Stimulated activated memory B cell treated with anti-CD40 and anti-IgM and Interleukin-4, amounts not matched to agents 10 μg/mL and 1 μg/mL and 100 μg/mL, for 72 hours (primary cell): Measurements from ENCODE around the gene JMJD4.

Experiments
- ATAC-seq: fragments of 150-1000 bp; cut with Tn5 transposase; 2 replicates; pipeline ENCODE4 v1.10.0; 2021
- H3K27ac Mint-ChIP-seq: one replicate; pipeline ENCODE4 v1.8.0; 2022; ENCODE audit warnings: mild to moderate bottlenecking, mixed read lengths
- H3K27me3 Mint-ChIP-seq: one replicate; pipeline ENCODE4 v1.8.0; 2022; ENCODE audit warnings: mixed read lengths
- H3K36me3 Mint-ChIP-seq: one replicate; pipeline ENCODE4 v1.8.0; 2022; ENCODE audit warnings: mixed read lengths
- H3K4me1 Mint-ChIP-seq: one replicate; pipeline ENCODE4 v1.8.0; 2022; ENCODE audit warnings: mixed read lengths
- H3K4me3 Mint-ChIP-seq: one replicate; pipeline ENCODE4 v1.8.0; 2022; ENCODE audit warnings: mild to moderate bottlenecking, moderate library complexity, mixed read lengths
- H3K9me3 Mint-ChIP-seq: one replicate; pipeline ENCODE4 v1.8.0; 2022; ENCODE audit warnings: mixed read lengths

Gene JMJD4

GRCh38 chr1:227747382-227747781 is 12.3 kb upstream of the JMJD4 start:
- ATAC-seq = no peak
- H3K27ac Mint-ChIP-seq = no peak overlapping the region
- H3K9me3 Mint-ChIP-seq = no peaks in the 10 kb centered on the region
- H3K27me3 Mint-ChIP-seq = no peaks in the 10 kb centered on the region
- peaks cover 21% of the 10 kb centered on the region for H3K4me1 Mint-ChIP-seq
- H3K36me3 Mint-ChIP-seq = peaks cover 32% of the 10 kb centered on the region
- no peak overlapping the region for H3K4me3 Mint-ChIP-seq

GRCh38 chr1:227746676-227747075 is 11.6 kb upstream of the JMJD4 start:
- no peak overlapping the region for H3K27ac Mint-ChIP-seq
- no peaks in the 10 kb centered on the region for H3K9me3 Mint-ChIP-seq
- H3K4me3 Mint-ChIP-seq = no peak overlapping the region
- H3K4me1 Mint-ChIP-seq = peaks cover 21% of the 10 kb centered on the region
- ATAC-seq = no peak
- peaks cover 29% of the 10 kb centered on the region for H3K36me3 Mint-ChIP-seq
- H3K27me3 Mint-ChIP-seq = no peaks in the 10 kb centered on the region

- no peaks in the 10 kb centered on the region for H3K9me3 Mint-ChIP-seq
- ATAC-seq = no peak
- no peaks in the 10 kb centered on the region for H3K27me3 Mint-ChIP-seq
- H3K27ac Mint-ChIP-seq = no peak overlapping the region
- no peak overlapping the region for H3K4me3 Mint-ChIP-seq
- H3K4me1 Mint-ChIP-seq = peaks cover 31% of the 10 kb centered on the region
- peaks cover 30% of the 10 kb centered on the region for H3K36me3 Mint-ChIP-seq
Measured at GRCh38 chr1:227745568-227746265, 10.6 kb upstream of the JMJD4 start.

GRCh38 chr1:227744668-227745067 is 9.6 kb upstream of the JMJD4 start:
- Mint-ChIP-seq H3K4me1 (peaks cover 40% of the 10 kb centered on the region), H3K27ac (no peak overlapping the region), H3K9me3 (no peaks in the 10 kb centered on the region), H3K27me3 (no peaks in the 10 kb centered on the region), H3K36me3 (peaks cover 35% of the 10 kb centered on the region), H3K4me3 (no peak overlapping the region)
- no peak for ATAC-seq

GRCh38 chr1:227742738-227743715 is 7.9 kb upstream of the JMJD4 start:
- Mint-ChIP-seq H3K36me3 (peaks cover 28% of the 10 kb centered on the region), H3K27me3 (no peaks in the 10 kb centered on the region), H3K4me1 (peaks cover 41% of the 10 kb centered on the region), H3K9me3 (no peaks in the 10 kb centered on the region), H3K4me3 (no peak overlapping the region), H3K27ac (no peak overlapping the region)
- no peak for ATAC-seq

GRCh38 chr1:227741166-227741870 is 6.2 kb upstream of the JMJD4 start:
- H3K9me3 Mint-ChIP-seq = no peaks in the 10 kb centered on the region
- H3K36me3 Mint-ChIP-seq = peaks cover 25% of the 10 kb centered on the region
- H3K27ac Mint-ChIP-seq = no peak overlapping the region
- no peak overlapping the region for H3K4me3 Mint-ChIP-seq
- H3K27me3 Mint-ChIP-seq = no peaks in the 10 kb centered on the region
- no peak for ATAC-seq
- H3K4me1 Mint-ChIP-seq = peaks cover 56% of the 10 kb centered on the region

GRCh38 chr1:227740401-227740960 is 5.4 kb upstream of the JMJD4 start:
- H3K27me3 Mint-ChIP-seq = no peaks in the 10 kb centered on the region
- H3K36me3 Mint-ChIP-seq = peaks cover 25% of the 10 kb centered on the region
- no peak overlapping the region for H3K27ac Mint-ChIP-seq
- peaks cover 65% of the 10 kb centered on the region for H3K4me1 Mint-ChIP-seq
- ATAC-seq = no peak
- H3K4me3 Mint-ChIP-seq = no peak overlapping the region
- no peaks in the 10 kb centered on the region for H3K9me3 Mint-ChIP-seq

- Mint-ChIP-seq H3K4me3 (no peak overlapping the region), H3K27ac (peak overlapping the region; percentile 6)
Measured at GRCh38 chr1:227739636-227740035, 4.5 kb upstream of the JMJD4 start.

GRCh38 chr1:227738820-227739219 is 3.7 kb upstream of the JMJD4 start:
- H3K9me3 Mint-ChIP-seq = no peaks in the 10 kb centered on the region
- H3K27me3 Mint-ChIP-seq = no peaks in the 10 kb centered on the region
- peaks cover 25% of the 10 kb centered on the region for H3K36me3 Mint-ChIP-seq
- H3K4me3 Mint-ChIP-seq = no peak overlapping the region
- H3K27ac Mint-ChIP-seq = no peak overlapping the region
- ATAC-seq = no peak
- peaks cover 76% of the 10 kb centered on the region for H3K4me1 Mint-ChIP-seq

More at GRCh38 chr1:227739636-227740035, 4.5 kb upstream of the JMJD4 start:
- Mint-ChIP-seq H3K9me3 (no peaks in the 10 kb centered on the region), H3K36me3 (peaks cover 25% of the 10 kb centered on the region), H3K27me3 (no peaks in the 10 kb centered on the region), H3K4me1 (peaks cover 67% of the 10 kb centered on the region)
- ATAC-seq = peak; percentile 21

GRCh38 chr1:227736814-227737432 is 1.8 kb upstream of the JMJD4 start:
- H3K4me3 Mint-ChIP-seq = peak overlapping the region; percentile 22
- ATAC-seq = no peak
- no peaks in the 10 kb centered on the region for H3K27me3 Mint-ChIP-seq
- peaks cover 80% of the 10 kb centered on the region for H3K4me1 Mint-ChIP-seq
- H3K36me3 Mint-ChIP-seq = peaks cover 37% of the 10 kb centered on the region
- H3K9me3 Mint-ChIP-seq = no peaks in the 10 kb centered on the region
- no peak overlapping the region for H3K27ac Mint-ChIP-seq

- H3K9me3 Mint-ChIP-seq = no peaks in the 10 kb centered on the region
- peaks cover 28% of the 10 kb centered on the region for H3K36me3 Mint-ChIP-seq
- H3K4me3 Mint-ChIP-seq = peak overlapping the region; percentile 97
- peak overlapping the region; percentile 87 for H3K27ac Mint-ChIP-seq
- H3K27me3 Mint-ChIP-seq = no peaks in the 10 kb centered on the region
- H3K4me1 Mint-ChIP-seq = peaks cover 70% of the 10 kb centered on the region
- peak; percentile 14 for ATAC-seq
Measured at GRCh38 chr1:227735539-227736285, 610 bp upstream of the JMJD4 start.

GRCh38 chr1:227734546-227734855 is 601 bp downstream of the JMJD4 start:
- ATAC-seq = no peak
- H3K4me1 Mint-ChIP-seq = peaks cover 68% of the 10 kb centered on the region
- H3K9me3 Mint-ChIP-seq = no peaks in the 10 kb centered on the region
- no peaks in the 10 kb centered on the region for H3K27me3 Mint-ChIP-seq
- H3K27ac Mint-ChIP-seq = peak overlapping the region; percentile 87
- H3K36me3 Mint-ChIP-seq = peaks cover 20% of the 10 kb centered on the region
- peak overlapping the region; percentile 97 for H3K4me3 Mint-ChIP-seq

GRCh38 chr1:227733751-227734545 is 1.2 kb downstream of the JMJD4 start:
- no peaks in the 10 kb centered on the region for H3K27me3 Mint-ChIP-seq
- peaks cover 19% of the 10 kb centered on the region for H3K36me3 Mint-ChIP-seq
- H3K9me3 Mint-ChIP-seq = no peaks in the 10 kb centered on the region
- H3K4me1 Mint-ChIP-seq = peaks cover 69% of the 10 kb centered on the region
- peak overlapping the region; percentile 97 for H3K4me3 Mint-ChIP-seq
- peak overlapping the region; percentile 87 for H3K27ac Mint-ChIP-seq
- no peak for ATAC-seq
